LNCAP (cell line): ENCODE results near the gene WNT11.

Experiments used
- CTCF ChIP-seq: fragments of 450-650 bp; IDR thresholded peaks from 2 replicates; pipeline ENCODE4 v1.5.1; 2017; ENCODE audit warnings: mild to moderate bottlenecking

The WNT11 gene

GRCh38 chr11:76194872-76195668 is 11.2 kb downstream of the WNT11 start:
- TF ChIP-seq CTCF, result no peak

- no peak for TF ChIP-seq CTCF
These were observed 13.1 kb downstream of the WNT11 start for GRCh38 chr11:76193219-76193618.

GRCh38 chr11:76190376-76190775 is 15.9 kb downstream of the WNT11 start:
- TF ChIP-seq CTCF, result no peak

- no peak for TF ChIP-seq CTCF
These were observed 16.6 kb downstream of the WNT11 start for GRCh38 chr11:76189682-76190081.

GRCh38 chr11:76188873-76189272 is 17.4 kb downstream of the WNT11 start:
- TF ChIP-seq CTCF, result no peak

- TF ChIP-seq CTCF, result no peak
These were observed 19.5 kb downstream of the WNT11 start for GRCh38 chr11:76186776-76187279.

GRCh38 chr11:76185931-76186401 is 20.3 kb downstream of the WNT11 start:
- no peak for TF ChIP-seq CTCF
